ENCODE results near the gene BRWD1. TPM values are rescaled to one million over a fixed set of nuclear protein-coding genes. Genes with fewer than 3 reads are reported as not detected.

The BRWD1 gene
- total and polyA plus RNA-seq, 2 of the 13 experiments (the other 11 are each of a cell fraction or from before 2014, with no cell fraction given), result 13.9 to 28.0 TPM

DNA sequence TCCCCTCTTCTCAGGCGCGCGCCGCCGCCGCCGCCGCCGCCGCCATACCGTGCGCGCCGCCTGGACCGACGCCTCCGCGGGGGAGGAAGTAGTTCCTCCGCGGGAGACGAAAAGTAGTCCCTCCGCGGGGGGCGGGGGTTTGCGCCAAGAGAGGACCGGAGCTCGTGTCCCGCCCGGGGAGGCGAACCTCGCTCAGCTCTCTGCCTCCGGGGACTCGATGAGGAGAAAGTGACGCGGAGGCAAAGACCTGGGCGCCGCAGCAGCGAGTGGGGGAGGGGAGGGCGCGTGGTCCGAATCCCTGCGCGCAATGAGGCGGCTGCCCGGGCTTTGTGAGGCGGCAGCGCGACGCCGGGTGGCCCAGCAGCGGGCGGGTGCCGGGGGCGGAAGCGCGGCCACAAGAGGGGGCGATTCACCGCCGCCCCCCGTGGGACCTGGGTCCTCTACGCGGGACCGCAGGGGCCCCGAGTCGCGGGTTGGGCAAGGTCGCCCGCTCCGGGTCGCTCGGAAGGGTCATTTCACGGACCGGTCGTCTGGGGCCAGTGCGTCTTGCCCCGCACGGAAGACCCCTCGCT lies at the start of gene BRWD1 (continued):
- TF ChIP-seq TFAP4 (IDR thresholded peaks at IDR 0.05; ENCODE audit: borderline replicate concordance, low read depth), result peak; percentile 45; the same call in 1 of the 2 replicates
- TF ChIP-seq HBP1 (CRISPR knock-in tag; IDR thresholded peaks at IDR 0.05; ENCODE audit: low read depth), result no peak
- TF ChIP-seq, protein P1, sequence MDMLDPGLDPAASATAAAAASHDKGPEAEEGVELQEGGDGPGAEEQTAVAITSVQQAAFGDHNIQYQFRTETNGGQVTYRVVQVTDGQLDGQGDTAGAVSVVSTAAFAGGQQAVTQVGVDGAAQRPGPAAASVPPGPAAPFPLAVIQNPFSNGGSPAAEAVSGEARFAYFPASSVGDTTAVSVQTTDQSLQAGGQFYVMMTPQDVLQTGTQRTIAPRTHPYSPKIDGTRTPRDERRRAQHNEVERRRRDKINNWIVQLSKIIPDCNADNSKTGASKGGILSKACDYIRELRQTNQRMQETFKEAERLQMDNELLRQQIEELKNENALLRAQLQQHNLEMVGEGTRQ (IDR thresholded peaks at IDR 0.05; ENCODE audit: low read depth, low read length), result no peak
- TF ChIP-seq, protein P1 (CRISPR knock-in tag; IDR thresholded peaks at IDR 0.05; ENCODE audit: borderline replicate concordance), result no peak
- no peak for TF ChIP-seq ZNF382 (CRISPR knock-in tag; IDR thresholded peaks at IDR 0.05; ENCODE audit: borderline replicate concordance)
- TF ChIP-seq SRSF9 (IDR thresholded peaks at IDR 0.05; ENCODE audit: borderline replicate concordance, insufficient read depth, low read depth, low read length, poor library complexity, severe bottlenecking), result no peak
- 0 out of 2 replicates have a peak, but pooled peaks have one; percentile 6 for TF ChIP-seq KAT7 (CRISPR knock-in tag; IDR thresholded peaks at IDR 0.05; ENCODE audit: borderline replicate concordance)
- TF ChIP-seq CHCHD3 (CRISPR knock-in tag; IDR thresholded peaks at IDR 0.05), result peak; percentile 39; the same call in 1 of the 2 replicates
- TF ChIP-seq PCBP1 (IDR thresholded peaks at IDR 0.05; ENCODE audit: borderline replicate concordance, low read depth, low read length), result peak; percentile 96
- no peak for TF ChIP-seq ZNF790 (CRISPR knock-in tag; IDR thresholded peaks at IDR 0.05; ENCODE audit: borderline replicate concordance)
- TF ChIP-seq ZC3H13 (CRISPR knock-in tag; IDR thresholded peaks at IDR 0.05), result peak; percentile 91
- TF ChIP-seq ATF2 (CRISPR knock-in tag; IDR thresholded peaks at IDR 0.05), result no peak
- TF ChIP-seq, protein P2, sequence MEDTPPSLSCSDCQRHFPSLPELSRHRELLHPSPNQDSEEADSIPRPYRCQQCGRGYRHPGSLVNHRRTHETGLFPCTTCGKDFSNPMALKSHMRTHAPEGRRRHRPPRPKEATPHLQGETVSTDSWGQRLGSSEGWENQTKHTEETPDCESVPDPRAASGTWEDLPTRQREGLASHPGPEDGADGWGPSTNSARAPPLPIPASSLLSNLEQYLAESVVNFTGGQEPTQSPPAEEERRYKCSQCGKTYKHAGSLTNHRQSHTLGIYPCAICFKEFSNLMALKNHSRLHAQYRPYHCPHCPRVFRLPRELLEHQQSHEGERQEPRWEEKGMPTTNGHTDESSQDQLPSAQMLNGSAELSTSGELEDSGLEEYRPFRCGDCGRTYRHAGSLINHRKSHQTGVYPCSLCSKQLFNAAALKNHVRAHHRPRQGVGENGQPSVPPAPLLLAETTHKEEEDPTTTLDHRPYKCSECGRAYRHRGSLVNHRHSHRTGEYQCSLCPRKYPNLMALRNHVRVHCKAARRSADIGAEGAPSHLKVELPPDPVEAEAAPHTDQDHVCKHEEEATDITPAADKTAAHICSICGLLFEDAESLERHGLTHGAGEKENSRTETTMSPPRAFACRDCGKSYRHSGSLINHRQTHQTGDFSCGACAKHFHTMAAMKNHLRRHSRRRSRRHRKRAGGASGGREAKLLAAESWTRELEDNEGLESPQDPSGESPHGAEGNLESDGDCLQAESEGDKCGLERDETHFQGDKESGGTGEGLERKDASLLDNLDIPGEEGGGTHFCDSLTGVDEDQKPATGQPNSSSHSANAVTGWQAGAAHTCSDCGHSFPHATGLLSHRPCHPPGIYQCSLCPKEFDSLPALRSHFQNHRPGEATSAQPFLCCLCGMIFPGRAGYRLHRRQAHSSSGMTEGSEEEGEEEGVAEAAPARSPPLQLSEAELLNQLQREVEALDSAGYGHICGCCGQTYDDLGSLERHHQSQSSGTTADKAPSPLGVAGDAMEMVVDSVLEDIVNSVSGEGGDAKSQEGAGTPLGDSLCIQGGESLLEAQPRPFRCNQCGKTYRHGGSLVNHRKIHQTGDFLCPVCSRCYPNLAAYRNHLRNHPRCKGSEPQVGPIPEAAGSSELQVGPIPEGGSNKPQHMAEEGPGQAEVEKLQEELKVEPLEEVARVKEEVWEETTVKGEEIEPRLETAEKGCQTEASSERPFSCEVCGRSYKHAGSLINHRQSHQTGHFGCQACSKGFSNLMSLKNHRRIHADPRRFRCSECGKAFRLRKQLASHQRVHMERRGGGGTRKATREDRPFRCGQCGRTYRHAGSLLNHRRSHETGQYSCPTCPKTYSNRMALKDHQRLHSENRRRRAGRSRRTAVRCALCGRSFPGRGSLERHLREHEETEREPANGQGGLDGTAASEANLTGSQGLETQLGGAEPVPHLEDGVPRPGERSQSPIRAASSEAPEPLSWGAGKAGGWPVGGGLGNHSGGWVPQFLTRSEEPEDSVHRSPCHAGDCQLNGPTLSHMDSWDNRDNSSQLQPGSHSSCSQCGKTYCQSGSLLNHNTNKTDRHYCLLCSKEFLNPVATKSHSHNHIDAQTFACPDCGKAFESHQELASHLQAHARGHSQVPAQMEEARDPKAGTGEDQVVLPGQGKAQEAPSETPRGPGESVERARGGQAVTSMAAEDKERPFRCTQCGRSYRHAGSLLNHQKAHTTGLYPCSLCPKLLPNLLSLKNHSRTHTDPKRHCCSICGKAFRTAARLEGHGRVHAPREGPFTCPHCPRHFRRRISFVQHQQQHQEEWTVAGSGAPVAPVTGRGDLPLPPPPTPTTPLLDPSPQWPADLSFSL (CRISPR knock-in tag; IDR thresholded peaks at IDR 0.05), result no peak
- peak; percentile 62; the same call in 1 of the 2 replicates for TF ChIP-seq HOXD1 (CRISPR knock-in tag; IDR thresholded peaks at IDR 0.05)
- TF ChIP-seq RXRB (CRISPR knock-in tag; IDR thresholded peaks at IDR 0.05; ENCODE audit: borderline replicate concordance), result peak; percentile 52
- peak; percentile 92; the same call in 1 of the 2 replicates for TF ChIP-seq PRMT3 (CRISPR knock-in tag; IDR thresholded peaks at IDR 0.05; ENCODE audit: borderline replicate concordance, low read depth)
